GM18867 (cell line): ENCODE measurements around the gene SLC7A10.
A peak's percentile ranks its signal among the peaks of the same experiment; 100 is the strongest.
"Not testable (repeated sequence)": the region's sequence is repeated elsewhere in the genome, so short reads cannot be mapped to it uniquely, and the experiment has no call there.

Source experiments
- ATAC-seq: cut with Tn5 transposase; IDR thresholded peaks from one replicate; pipeline ENCODE4 v1.9.1; 2021; ENCODE audit warnings: mild to moderate bottlenecking, moderate library complexity; ENCODE audit not compliant: unreplicated experiment

The SLC7A10 gene

GRCh38 chr19:33187183-33187540 lies 38.5 kb downstream of the SLC7A10 start:
- ATAC-seq = no peak

- no peak for ATAC-seq
These were observed 39.0 kb downstream of the SLC7A10 start for GRCh38 chr19:33186431-33187182.

DNA sequence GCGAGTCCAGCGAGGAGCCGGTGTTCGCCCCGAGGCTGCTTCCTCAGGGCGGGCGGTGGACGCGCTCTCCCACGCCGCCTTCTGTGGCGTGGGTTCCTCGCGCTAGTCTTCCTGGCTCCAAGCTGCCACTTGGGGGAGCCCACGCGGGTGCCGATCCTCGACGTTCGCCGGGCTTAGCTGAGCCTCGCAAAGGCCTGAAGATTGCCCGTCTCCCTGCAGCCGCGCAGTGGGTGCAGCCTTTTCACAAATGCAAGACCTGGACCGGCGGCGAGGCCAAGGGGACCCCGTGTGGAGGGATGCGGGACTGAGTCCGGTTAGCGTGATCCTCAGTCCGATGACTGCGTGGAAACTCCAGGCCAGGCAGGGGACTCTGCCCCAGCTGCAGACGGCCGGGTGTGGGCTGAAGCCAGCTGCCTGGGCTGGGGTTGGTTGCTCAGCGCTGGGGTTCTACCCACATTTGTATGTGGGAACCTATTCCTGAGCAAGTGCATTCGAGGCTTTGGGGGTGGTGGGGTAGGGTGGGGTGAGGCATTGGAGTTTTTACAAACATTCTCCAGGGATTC lies 48.2 kb downstream of the SLC7A10 start:
- ATAC-seq = no peak

- peak; percentile 87 for ATAC-seq
These were observed 48.8 kb downstream of the SLC7A10 start for GRCh38 chr19:33176670-33177416.

GRCh38 chr19:33175886-33176669 lies 49.6 kb downstream of the SLC7A10 start:
- no peak for ATAC-seq

GRCh38 chr19:33175156-33175782 lies 50.4 kb downstream of the SLC7A10 start:
- ATAC-seq = no peak

DNA sequence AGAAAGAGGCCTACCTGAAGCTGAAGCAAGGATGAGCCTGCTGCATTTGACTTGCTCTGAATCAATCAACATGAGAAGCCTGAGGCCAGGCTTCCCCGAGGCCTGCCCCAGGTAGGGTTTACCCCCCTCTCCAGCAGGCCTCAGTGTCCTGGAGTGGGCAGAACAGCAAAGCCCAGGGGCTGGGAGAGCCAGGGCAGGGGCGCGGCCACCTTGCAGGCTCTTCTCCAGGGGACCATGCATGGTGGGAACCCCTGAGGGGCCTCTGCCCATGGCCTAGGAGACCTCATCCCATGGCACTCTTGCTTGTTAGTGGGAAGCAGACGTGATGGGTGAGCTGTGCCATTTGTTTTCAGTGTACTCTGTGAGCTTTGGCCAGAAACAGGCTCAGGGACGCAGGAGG lies 51.5 kb downstream of the SLC7A10 start:
- ATAC-seq = no peak

- no peak for ATAC-seq
These were observed 53.7 kb downstream of the SLC7A10 start for GRCh38 chr19:33171916-33172359.

DNA sequence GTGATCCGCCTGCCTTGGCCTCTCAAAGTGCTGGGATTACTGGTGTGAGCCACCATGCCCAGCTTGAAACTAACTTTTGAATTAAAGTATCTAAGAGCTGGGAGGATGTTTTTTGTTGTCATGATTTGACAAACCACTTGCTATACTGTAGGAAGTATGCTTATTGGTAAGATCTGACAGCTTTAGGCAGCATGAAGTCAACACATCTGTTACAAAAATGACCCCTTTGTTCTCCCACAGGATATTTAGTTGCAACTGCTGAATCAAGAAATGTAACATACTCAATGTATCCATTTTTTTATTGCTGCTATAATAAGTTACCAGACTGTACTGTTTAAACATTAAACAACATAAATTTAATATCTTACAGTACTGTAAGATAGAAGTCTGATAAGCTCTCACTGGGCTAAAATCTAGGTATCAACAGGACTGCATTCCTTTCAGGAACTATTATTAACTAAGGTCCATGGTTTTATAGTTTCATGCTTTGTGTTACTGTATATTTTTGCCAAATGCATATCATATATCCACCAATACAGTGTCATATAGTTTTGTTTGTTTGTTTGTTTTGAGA lies 54.3 kb downstream of the SLC7A10 start:
- no peak for ATAC-seq

- no peak for ATAC-seq
These were observed 57.1 kb downstream of the SLC7A10 start for GRCh38 chr19:33168528-33168927.

DNA sequence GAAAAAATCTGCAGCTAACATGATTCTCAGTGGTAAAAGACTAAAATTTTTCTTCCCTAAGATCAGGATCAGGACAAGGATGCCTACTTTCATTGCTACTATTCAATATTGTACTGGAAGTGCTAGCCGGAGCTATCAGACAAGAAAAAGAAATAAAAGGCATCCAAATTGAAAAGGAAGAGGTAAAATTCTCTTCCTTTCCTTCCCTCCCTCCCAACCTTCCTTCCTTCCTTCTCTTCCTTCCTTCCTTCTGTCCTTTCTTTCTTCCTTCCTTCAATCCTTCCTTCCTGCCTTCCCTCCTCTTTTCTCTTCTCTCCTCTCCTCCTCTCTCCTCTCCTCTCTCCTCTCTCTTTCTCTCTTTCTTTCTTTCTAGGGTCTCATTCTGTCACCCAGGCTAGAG lies 58.2 kb downstream of the SLC7A10 start:
- ATAC-seq = no peak

- not testable (repeated sequence) for ATAC-seq
These were observed 59.6 kb downstream of the SLC7A10 start for GRCh38 chr19:33166037-33166436.

- no peak for ATAC-seq
These were observed 62.2 kb downstream of the SLC7A10 start for GRCh38 chr19:33163481-33163880.

DNA sequence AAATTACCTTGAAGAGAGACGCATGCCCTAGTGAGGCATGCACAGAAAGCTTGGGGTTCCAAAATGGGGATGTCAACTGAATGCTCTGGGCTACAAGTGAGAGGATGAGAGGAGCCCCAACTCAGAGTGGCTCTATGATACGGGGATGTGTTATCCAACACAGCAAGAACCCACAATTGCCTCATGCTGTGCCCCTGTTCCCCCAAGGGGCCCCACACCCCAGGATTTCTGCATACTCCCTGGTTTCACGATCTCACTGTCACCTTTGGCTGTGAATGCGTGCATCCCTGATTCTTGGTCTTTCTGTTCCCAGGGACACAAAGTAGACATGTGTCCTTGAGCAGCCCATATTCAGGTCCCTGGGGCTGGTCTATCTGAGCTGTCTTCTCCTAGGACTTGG lies 64.4 kb downstream of the SLC7A10 start:
- ATAC-seq = no peak

DNA sequence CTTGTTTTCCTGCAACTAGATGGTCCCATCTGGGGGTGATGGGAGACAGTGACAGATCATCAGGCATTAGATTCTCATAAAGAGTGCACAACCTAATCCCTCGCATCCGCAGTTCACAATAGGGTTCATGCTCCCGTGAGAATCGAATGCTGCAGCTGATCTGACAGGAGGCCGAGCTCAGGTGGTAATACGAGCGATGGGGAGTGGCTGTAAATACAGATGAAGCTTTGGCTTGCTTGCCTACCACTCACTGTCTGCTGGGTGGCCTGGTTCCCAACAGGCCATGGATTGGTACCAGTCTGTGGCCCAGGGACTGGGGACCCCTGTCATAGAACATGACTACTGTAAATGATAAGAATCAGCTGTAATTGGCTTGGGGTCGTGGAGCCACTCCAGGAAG lies 65.8 kb downstream of the SLC7A10 start:
- no peak for ATAC-seq

- ATAC-seq = no peak
These were observed 66.5 kb downstream of the SLC7A10 start for GRCh38 chr19:33159149-33159548.
